T-helper 2 cell treated with Interferon-gamma antibody and Interleukin-4, amounts not matched to agents 5 μg/mL and 100 μg/mL, for 36 hours (primary cell): ENCODE measurements around the gene SMIM10.
"Not testable (repeated sequence)": the region's sequence is repeated elsewhere in the genome, so short reads cannot be mapped to it uniquely, and the experiment has no call there.

Experiments
- DNase-seq: peaks from one replicate; pipeline ENCODE4 v3.0.0; 2021; ENCODE audit warnings: low spot score
- H3K27ac Mint-ChIP-seq: one replicate; pipeline ENCODE4 v1.8.0; 2021; ENCODE audit warnings: mild to moderate bottlenecking, mixed read lengths
- H3K27me3 Mint-ChIP-seq: one replicate; pipeline ENCODE4 v1.8.0; 2021; ENCODE audit warnings: low read depth, mixed read lengths
- H3K36me3 Mint-ChIP-seq: one replicate; pipeline ENCODE4 v1.8.0; 2021; ENCODE audit warnings: low read depth, mixed read lengths
- H3K4me1 Mint-ChIP-seq: one replicate; pipeline ENCODE4 v1.8.0; 2021; ENCODE audit warnings: low read depth, mixed read lengths
- H3K4me3 Mint-ChIP-seq: one replicate; pipeline ENCODE4 v1.8.0; 2022; ENCODE audit warnings: mild to moderate bottlenecking, moderate library complexity, mixed read lengths
- H3K9me3 Mint-ChIP-seq: one replicate; pipeline ENCODE4 v1.8.0; 2021; ENCODE audit warnings: mixed read lengths

The SMIM10 gene

DNA sequence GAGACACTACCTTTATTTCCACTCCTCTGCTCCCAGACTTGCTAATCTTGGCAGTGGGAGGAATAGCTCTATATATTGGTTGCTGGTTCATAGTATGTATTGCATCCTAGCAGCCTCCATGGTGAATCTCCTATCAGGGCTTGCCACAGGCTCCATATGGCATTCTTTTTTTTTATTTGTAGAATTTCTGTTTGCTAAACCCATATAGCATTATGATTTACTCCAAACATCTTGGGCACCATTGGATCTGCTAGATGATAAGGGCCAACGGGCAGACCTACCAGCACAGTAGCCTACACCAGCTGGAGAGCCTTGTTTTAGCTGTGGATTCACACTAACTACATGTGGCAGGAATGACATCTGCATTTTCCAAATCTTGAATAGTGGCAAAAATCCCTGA, 6.9 kb downstream of the SMIM10 start:
- no peak for DNase-seq
- Mint-ChIP-seq H3K9me3 (no peaks in the 10 kb centered on the region), H3K36me3 (no peaks in the 10 kb centered on the region), H3K27ac (no peak overlapping the region), H3K4me3 (no peak overlapping the region), H3K27me3 (peaks cover 3% of the 10 kb centered on the region), H3K4me1 (no peaks in the 10 kb centered on the region)

DNA sequence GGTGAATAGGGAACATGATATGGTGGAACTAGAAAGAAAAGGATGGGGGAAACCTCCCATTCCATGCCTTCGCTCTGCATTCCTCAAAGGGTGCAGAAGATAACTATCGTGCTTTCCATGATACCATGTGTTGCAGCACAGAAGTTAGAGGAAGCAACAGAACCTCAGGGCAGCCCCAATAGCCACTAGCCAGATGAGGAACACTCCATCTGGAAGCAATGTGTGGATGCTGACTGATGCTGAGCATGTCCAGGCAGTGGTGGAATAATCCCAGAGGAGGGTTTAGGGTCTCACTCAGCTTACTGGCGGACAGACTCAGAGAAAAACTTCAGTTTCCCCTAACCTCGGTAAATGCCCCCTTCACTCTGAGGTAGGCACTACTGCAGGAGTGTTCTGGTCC, 7.5 kb downstream of the SMIM10 start:
- Mint-ChIP-seq H3K36me3 (no peaks in the 10 kb centered on the region), H3K4me1 (no peaks in the 10 kb centered on the region), H3K9me3 (no peaks in the 10 kb centered on the region), H3K4me3 (no peak overlapping the region), H3K27me3 (peaks cover 3% of the 10 kb centered on the region), H3K27ac (no peak overlapping the region)
- no peak for DNase-seq

DNA sequence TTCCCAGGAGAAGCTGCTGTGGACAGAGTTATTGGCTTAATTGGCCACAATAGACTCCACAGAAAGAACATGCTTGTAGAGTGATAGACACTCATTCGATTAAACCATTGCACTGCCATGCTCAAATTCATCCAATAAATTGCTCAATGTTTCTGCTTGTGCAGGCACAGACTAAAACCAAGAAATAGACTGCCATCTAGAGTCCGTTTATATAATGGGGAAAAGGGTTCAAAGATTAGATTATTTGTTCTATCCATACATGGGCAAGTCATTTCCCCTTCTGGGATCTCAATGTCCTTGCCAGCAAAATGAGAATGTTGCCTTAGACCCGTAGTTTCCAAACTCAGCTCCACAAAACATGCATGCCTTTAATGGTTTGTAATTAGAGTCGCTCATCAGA, 8.7 kb downstream of the SMIM10 start:
- no peak for DNase-seq
- no peaks in the 10 kb centered on the region for H3K9me3 Mint-ChIP-seq

DNA sequence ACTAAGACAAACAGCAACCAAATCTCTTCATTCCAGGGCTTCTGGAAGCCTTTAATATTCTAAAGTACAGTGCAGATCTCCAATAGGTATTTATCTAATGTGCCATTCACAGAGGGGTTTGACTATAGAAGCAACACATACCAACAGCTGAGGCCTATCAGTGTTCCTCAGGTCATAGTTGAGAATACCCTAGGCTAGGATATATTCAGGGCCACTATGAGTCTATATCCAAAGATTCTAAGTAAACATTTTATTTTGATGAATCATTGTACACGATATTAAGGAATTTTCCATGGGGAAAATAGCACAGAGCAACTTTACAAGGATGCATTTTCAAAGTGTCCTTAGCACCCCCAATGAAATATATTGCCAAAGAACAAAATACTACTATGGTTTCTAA, 9.7 kb downstream of the SMIM10 start:
- no peaks in the 10 kb centered on the region for H3K36me3 Mint-ChIP-seq
- no peak overlapping the region for H3K27ac Mint-ChIP-seq
- no peak for DNase-seq
- peaks cover 10% of the 10 kb centered on the region for H3K4me1 Mint-ChIP-seq
- H3K9me3 Mint-ChIP-seq, result no peaks in the 10 kb centered on the region
- H3K4me3 Mint-ChIP-seq, result no peak overlapping the region
- H3K27me3 Mint-ChIP-seq, result peaks cover 3% of the 10 kb centered on the region

More for the DNA sequence above, 8.7 kb downstream of the SMIM10 start:
- H3K36me3 Mint-ChIP-seq, result no peaks in the 10 kb centered on the region
- no peak overlapping the region for H3K27ac Mint-ChIP-seq
- peaks cover 3% of the 10 kb centered on the region for H3K27me3 Mint-ChIP-seq
- peaks cover 8% of the 10 kb centered on the region for H3K4me1 Mint-ChIP-seq
- no peak overlapping the region for H3K4me3 Mint-ChIP-seq

DNA sequence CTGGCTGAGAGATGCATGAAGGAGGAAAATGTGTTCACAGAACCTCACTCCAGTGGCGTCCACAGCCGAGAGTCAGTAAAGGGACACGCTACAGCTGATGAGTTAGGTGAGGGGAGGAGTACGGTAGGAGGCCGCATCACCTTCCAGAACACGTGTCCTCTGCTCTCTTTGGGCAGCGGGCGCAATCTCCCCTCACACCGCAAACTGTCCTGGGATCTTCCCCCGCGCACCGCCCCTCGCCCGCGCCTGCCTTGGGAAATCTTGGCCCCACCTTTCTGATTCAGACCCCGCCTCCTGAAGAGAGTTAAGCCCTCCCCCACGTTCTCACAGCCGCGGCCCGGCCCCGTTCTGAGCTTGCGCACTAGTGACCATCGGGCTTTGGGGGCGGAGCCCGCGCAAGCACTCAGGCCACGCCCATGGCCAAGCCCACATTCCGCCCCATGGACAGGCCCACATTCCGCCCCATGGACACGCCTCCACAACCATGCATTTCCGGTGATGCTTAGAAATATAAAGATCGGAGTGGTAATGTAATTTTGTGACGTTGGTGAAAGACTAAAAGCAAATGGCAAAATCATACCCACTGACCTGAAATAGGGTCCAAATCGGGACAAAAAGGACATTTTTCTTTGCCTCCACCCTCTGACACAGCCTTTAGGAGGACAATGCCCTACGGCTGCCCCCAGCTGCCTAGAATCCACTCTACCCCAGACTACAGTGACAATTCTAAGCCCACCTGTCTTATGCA, 13.3 kb downstream of the SMIM10 start:
- DNase-seq, result peak; percentile 88
- peaks cover 10% of the 10 kb centered on the region for H3K4me1 Mint-ChIP-seq
- H3K9me3 Mint-ChIP-seq, result no peaks in the 10 kb centered on the region
- H3K4me3 Mint-ChIP-seq, result peak overlapping the region; percentile 87
- no peaks in the 10 kb centered on the region for H3K36me3 Mint-ChIP-seq
- H3K27ac Mint-ChIP-seq, result peak overlapping the region; percentile 65
- H3K27me3 Mint-ChIP-seq, result peaks cover 12% of the 10 kb centered on the region

DNA sequence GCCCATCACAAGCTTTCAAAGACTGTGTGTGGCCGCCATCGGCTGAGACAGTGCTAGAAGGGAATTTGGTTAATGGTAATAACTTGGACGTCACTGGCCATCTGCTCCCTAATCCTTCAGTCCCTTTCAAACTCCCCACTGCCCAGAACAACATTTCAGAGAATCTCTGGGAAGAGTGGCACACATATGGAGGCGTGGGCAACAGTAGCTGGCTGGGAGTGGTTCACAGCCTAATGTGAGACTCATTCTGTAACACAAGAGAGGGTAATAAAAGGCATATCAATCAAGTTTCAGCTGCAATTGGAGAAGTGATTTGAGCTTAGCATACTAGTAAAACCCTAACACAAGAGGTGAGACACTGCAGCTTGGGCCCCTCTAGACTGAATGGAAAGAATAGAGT, 15.4 kb downstream of the SMIM10 start:
- Mint-ChIP-seq H3K9me3 (no peaks in the 10 kb centered on the region), H3K4me3 (no peak overlapping the region), H3K36me3 (no peaks in the 10 kb centered on the region), H3K27ac (no peak overlapping the region), H3K27me3 (peaks cover 17% of the 10 kb centered on the region), H3K4me1 (peaks cover 10% of the 10 kb centered on the region)
- DNase-seq, result no peak

DNA sequence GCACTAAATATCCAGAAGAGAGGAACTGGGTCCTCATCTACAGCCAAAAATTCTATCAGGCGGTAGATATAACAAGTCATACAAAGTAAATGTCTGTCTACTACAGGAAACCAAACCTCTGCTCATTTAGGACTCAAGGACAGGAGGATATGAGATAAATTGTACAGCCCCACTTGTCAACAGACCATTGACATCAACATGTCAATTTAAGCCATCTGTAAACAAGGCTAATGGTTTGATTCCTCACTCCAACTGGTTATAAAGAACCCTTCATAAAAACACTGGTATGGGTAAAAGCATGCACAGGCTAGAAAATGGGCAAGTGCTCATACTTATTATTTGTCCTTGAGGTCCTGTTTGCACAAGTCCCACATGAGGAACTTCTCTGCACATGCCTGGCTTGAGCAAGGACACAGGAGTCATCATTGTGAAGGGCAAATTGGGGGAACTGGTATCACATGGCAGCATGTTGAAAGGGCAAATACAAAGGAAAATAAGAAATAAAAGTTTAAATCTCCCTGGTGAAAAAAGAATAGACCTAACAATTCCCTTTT, 18.3 kb downstream of the SMIM10 start:
- Mint-ChIP-seq H3K9me3 (no peaks in the 10 kb centered on the region), H3K27me3 (peaks cover 20% of the 10 kb centered on the region), H3K4me1 (peaks cover 5% of the 10 kb centered on the region), H3K4me3 (no peak overlapping the region), H3K27ac (no peak overlapping the region), H3K36me3 (no peaks in the 10 kb centered on the region)
- no peak for DNase-seq

DNA sequence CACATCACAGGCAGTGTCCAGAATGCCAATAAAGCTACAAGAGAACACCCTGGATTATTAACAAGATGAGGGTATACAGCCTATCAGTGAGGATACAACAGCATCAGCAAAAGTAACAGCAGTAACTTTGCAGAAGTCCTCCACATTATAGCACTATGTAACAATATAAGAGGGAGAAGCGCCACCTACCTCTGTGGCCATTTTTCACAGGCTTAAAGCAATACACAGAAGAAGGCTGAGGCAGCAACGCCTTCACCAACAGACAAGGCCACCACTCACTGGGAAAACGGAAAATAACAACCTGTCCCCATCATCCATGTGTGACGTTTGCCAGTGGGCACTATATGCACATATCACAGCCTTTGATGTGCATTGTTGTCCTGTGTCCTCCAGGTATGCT, 19.0 kb downstream of the SMIM10 start:
- peaks cover 20% of the 10 kb centered on the region for H3K27me3 Mint-ChIP-seq
- H3K4me1 Mint-ChIP-seq, result no peaks in the 10 kb centered on the region
- H3K4me3 Mint-ChIP-seq, result no peak overlapping the region
- DNase-seq, result no peak
- no peaks in the 10 kb centered on the region for H3K9me3 Mint-ChIP-seq
- no peaks in the 10 kb centered on the region for H3K36me3 Mint-ChIP-seq
- H3K27ac Mint-ChIP-seq, result no peak overlapping the region

DNA sequence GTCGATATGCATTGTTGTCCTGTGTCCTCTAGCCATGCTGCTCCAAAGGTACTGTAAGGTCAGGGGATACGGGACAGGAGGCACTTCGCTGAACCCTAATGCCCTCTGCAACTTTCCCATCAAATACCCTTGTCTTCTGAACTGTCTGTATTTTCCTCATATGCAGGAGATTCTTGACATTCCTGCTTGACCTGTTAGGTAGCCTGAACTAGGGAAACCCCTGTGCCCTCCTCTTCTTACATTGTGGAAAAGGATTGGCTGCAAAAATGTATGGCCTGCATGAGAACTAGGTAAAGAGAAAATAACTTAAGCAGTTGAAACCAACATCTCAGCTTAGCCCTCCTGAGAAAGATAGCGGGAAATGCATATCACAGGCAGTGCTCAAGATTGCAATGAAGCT, 20.1 kb downstream of the SMIM10 start:
- Mint-ChIP-seq H3K27ac (no peak overlapping the region), H3K4me1 (no peaks in the 10 kb centered on the region)

DNA sequence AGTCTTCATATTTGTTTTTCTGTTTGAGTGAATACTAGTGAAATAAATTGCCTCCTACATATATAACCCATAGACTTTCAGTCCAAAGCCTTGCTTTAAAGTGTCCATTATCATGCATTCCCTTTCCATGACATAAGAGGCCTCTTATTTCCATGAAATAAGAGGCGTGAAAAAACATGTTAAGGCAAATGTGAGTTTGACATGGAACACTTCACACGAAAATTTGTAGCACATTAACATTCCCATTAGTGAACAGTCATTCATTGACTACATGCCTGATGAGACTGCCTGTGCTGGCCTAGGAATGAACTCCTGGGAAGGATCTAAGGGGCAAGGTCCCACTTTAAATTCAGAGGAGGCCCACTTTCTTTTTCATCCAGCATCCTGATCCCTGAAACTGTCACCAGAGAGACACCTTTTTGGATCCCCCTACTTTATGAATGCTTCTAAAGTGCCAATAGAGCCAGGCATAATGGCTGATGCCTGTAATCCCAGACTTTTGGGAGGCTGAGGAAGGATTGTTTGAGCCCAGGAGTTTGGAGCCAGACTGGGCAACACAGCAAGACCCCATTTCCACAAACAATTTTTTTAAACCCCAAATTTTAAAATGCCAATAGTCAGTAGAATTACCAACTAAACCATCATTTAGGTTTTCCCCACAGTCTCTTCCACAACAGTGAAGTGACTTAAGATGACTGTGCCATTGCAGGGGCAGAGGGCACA, 24.9 kb downstream of the SMIM10 start:
- no peaks in the 10 kb centered on the region for H3K9me3 Mint-ChIP-seq
- no peaks in the 10 kb centered on the region for H3K4me1 Mint-ChIP-seq
- H3K4me3 Mint-ChIP-seq, result no peak overlapping the region
- H3K27me3 Mint-ChIP-seq, result peaks cover 16% of the 10 kb centered on the region
- no peak overlapping the region for H3K27ac Mint-ChIP-seq
- no peak for DNase-seq
- no peaks in the 10 kb centered on the region for H3K36me3 Mint-ChIP-seq

More for the DNA sequence above, 20.1 kb downstream of the SMIM10 start:
- no peaks in the 10 kb centered on the region for H3K9me3 Mint-ChIP-seq
- no peak overlapping the region for H3K4me3 Mint-ChIP-seq
- H3K36me3 Mint-ChIP-seq, result no peaks in the 10 kb centered on the region
- H3K27me3 Mint-ChIP-seq, result peaks cover 20% of the 10 kb centered on the region
- no peak for DNase-seq

DNA sequence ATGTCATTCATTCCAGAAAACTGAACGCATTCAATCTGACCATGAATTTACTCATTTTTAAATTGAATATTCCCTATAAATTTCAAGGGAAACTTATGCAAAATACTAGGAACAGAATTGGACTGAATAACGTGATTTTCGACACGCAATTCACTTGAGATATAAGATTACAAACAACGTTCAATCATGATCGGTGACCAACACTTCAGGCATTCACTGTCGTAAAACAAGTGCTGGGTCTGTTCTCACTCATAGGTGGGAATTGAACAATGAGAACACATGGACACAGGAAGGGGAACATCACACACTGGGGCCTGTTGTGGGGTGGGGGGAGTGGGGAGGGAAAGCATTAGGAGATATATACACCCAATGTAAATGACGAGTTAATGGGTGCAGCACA, 29.1 kb downstream of the SMIM10 start:
- not testable (repeated sequence) for H3K36me3 Mint-ChIP-seq, H3K9me3 Mint-ChIP-seq, DNase-seq, H3K4me3 Mint-ChIP-seq, H3K4me1 Mint-ChIP-seq, H3K27ac Mint-ChIP-seq
- H3K27me3 Mint-ChIP-seq, result peaks cover 33% of the 10 kb centered on the region

DNA sequence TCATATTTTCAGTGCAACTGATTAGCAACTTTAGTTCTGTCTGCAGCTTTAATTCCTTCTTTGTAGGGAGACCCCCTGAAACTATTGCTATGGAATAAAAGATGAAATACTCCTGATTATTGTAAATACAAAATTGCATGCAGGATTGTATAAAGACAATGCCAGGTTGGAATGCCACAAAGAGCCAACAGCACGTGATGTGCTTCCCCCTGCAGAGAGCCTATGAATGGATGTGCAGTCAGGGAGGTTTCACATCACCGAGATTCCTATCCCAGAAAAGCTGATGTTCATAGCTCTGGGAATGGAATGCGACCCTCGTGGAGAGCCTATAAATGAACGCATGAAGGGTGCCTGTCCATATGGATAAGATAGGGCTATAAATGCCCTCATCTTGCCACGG, 33.0 kb downstream of the SMIM10 start:
- not testable (repeated sequence) for H3K36me3 Mint-ChIP-seq, H3K9me3 Mint-ChIP-seq, H3K27ac Mint-ChIP-seq, H3K4me3 Mint-ChIP-seq, H3K4me1 Mint-ChIP-seq, DNase-seq
- H3K27me3 Mint-ChIP-seq, result peaks cover 50% of the 10 kb centered on the region

DNA sequence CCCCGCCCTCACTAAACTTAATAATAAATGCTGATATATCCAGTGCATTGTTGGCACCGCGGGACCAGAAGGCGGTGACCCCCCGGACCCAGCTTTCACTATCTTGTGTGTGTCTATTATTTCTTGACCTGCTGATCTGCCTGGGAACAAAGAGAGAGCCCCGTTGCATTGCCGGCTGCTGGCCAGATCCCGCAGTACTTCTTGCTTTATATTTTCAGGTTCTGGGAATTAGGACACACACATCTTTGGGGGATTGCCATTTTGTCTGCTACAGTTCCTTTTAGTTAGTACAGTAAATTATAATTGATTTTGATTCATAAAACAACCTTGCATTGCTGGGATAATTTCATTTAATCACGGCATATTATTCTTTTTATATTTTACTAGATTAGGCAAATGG, 33.7 kb downstream of the SMIM10 start:
- Mint-ChIP-seq H3K27me3 (peaks cover 52% of the 10 kb centered on the region), H3K4me3 (no peak overlapping the region), H3K9me3 (no peaks in the 10 kb centered on the region)

DNA sequence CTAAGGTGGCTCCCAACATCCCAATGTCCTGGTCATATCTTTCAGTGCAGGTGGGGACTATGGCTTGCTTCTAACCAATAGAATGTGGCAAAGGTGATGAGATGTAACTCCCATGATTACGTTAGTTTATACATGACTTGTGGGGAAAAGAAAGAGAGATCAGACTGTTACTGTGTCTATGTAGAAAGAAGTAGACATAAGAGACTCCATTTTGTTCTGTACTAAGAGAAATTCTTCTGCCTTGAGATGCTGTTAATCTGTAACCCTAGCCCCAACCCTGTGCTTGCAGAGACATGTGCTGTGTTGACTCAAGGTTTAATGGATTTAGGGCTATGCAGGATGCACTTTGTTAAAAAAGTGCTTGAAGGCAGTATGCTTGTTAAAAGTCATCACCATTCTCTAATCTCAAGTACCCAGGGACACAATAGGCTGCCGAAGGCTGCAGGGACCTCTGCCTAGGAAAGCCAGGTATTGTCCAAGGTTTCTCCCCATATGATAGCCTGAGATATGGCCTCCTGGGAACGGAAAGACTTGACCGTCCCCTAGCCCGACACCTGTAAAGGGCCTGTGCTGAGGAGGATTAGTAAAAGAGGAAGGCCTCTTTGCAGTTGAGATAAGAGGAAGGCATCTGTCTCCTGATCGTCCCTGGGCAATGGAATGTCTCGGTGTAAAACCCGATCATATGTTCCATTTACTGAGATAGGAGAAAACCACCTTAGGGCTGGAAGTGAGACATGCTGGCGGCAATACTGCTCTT, 39.6 kb downstream of the SMIM10 start:
- H3K27ac Mint-ChIP-seq, H3K36me3 Mint-ChIP-seq, DNase-seq, H3K9me3 Mint-ChIP-seq: not testable (repeated sequence)
- H3K4me3 Mint-ChIP-seq, result peak overlapping the region; percentile 7
- H3K4me1 Mint-ChIP-seq, result peaks cover 10% of the 10 kb centered on the region
- H3K27me3 Mint-ChIP-seq, result peaks cover 30% of the 10 kb centered on the region

More for the DNA sequence above, 33.7 kb downstream of the SMIM10 start:
- no peak for DNase-seq
- H3K36me3 Mint-ChIP-seq, result no peaks in the 10 kb centered on the region
- no peak overlapping the region for H3K27ac Mint-ChIP-seq
- H3K4me1 Mint-ChIP-seq, result peaks cover 7% of the 10 kb centered on the region
